ENCODE results near the gene CCDC73.

- TF ChIP-seq CTCF (IDR thresholded peaks at IDR 0.05), result no peak
- no peak for TF ChIP-seq POLR2A (IDR thresholded peaks at IDR 0.05)
These were observed 227.3 kb downstream of the CCDC73 start for GRCh38 chr11:32567154-32567553.
